HG03521 (cell line): ENCODE measurements around the gene LIN52.

Experiments
- ATAC-seq: cut with Tn5 transposase; IDR thresholded peaks from one replicate; pipeline ENCODE4 v1.9.1; 2021; ENCODE audit warnings: mild to moderate bottlenecking, moderate library complexity; ENCODE audit not compliant: unreplicated experiment

The LIN52 gene

GRCh38 chr14:74179856-74180255 is 95.1 kb downstream of the LIN52 start:
- ATAC-seq: no peak

DNA sequence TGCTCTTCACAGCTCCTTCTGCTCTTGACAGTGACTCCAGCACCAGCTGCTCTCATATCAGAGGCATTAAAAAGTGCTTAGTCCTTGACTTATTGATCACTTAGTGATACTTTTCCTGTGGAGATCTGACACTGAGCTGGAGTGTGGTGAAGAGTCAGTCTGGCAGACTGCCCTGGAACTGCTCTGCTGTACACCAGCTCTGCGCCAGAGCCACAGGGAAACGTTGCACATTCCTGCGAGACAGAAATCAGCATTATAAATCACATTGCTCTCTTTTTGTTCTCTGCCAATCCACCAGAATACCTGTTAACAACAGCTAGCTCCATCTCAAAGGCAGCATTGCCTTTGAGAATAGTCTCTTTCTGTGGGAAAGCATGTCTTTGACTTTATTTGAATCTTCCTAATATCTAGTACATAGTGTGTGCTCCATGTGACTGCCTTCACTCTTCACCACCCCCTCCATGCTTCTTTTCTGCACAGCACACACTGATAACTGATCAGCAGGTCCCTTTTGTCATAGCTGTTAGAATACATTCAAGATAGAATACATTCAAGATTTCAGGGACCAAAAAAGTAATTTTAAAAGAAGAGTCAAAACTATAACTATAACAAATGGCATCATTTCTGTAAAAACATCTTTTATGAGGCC is 106.3 kb downstream of the LIN52 start:
- no peak for ATAC-seq

DNA sequence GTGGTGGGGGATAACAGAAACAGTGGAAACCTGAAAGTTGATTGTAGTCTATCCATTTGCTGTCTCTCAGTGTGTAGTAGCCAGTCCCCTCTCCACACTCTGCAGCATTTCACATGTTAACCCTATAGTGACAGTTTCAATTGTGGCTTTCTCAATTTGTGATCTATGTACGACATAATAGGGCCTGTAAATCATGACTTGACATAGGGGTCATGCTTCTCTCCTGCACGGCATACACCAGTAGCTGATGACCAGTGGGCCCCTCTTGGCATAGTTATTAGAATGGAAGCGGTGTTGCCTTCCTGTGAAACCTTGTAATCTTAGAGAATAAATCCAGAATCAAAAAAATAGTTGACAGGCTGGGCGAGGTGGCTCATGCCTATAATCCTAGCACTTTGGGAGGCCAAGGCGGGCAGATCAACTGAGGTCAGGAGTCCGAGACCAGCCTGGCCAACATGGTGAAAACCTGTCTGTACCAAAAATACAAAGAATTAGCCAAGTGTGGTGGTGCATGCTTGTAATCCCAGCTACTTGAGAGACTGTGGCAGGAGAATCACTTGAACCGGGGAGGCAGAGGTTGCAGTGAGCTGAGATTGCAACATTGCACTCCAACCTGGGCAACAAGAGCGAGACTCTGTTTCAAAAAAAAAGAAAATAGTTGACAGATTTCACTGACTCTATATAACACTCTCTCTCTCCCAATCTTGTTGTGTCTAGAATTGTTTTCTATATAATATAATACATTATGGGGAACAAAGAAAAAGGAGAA is 109.9 kb downstream of the LIN52 start:
- ATAC-seq: no peak

DNA sequence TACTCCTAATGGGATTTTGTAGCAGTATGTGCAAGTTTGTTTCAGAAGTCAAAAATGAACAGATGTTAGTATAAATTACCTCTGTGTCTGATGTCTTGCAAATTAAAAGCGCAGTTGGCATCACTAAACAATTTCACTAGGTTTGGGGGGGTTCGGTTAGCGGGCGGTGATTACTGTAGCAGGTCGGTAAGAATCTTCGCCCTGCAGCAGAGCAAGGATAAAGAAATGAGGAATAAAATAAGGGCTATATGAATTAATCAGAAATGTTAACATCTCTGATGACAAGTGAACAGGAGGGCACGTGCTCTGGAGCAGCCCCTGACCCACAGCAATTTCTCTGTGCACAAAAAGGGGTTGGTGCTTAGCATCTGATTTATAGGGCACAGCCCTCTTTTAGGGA is 110.9 kb downstream of the LIN52 start:
- no peak for ATAC-seq

DNA sequence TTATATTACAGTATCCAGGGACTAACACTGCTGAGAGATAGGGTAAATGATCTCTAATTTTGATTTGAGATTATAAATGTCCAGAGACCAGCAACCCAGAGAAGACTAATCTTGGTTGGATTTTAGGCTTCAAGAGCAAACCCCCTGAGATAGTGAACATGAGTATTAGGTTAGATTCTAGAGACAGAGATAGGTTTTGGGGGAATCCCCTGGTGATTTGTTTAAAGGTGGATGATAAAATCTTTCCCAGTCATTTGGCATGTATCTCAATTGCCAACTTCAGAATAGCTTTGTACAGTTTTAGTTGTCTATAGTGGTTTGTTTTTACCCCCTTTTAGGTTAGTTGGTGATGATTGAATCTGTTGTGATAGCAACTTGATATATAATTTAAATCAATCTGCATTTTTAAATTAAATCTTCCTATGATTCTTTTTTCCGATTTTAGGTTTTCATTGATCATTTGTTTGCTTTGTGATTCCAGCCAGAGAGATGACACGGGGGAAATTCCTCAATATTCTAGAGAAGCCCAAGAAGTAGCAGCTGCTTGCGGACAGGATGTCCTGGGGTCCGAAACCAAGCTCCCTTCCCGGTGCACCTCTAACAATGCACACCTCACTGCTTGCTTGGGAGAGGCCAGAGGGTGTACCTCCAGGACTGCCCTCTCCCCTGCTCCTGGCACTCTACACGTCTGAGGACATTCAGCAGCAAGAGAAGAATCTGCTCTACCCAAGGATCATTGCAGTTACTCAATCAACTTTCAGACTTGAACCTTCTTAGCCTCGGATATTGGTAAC is 113.9 kb downstream of the LIN52 start:
- ATAC-seq: no peak

DNA sequence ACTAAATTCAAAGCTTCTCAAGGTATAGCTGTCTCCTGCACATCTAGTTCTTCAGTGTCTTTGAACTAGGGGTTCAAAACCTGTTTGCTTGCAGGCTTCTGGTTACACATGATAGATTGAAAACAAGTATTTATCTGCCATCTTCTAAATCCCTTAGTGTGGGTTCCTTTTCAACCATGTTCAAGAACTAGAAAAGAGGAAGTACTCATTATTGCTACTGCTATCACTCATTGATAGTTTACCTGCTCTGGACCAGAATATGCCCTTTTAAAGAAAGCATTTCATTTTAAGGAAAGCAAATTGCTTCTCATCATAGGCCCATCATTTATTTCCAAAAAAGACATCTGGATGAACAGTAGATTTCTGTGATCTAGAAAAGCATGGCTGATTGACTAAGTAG is 117.4 kb downstream of the LIN52 start:
- ATAC-seq: no peak

- no peak for ATAC-seq
Observed at GRCh38 chr14:74203639-74204038, 118.9 kb downstream of the LIN52 start.

- ATAC-seq: no peak
Observed at GRCh38 chr14:74204491-74204890, 119.7 kb downstream of the LIN52 start.

DNA sequence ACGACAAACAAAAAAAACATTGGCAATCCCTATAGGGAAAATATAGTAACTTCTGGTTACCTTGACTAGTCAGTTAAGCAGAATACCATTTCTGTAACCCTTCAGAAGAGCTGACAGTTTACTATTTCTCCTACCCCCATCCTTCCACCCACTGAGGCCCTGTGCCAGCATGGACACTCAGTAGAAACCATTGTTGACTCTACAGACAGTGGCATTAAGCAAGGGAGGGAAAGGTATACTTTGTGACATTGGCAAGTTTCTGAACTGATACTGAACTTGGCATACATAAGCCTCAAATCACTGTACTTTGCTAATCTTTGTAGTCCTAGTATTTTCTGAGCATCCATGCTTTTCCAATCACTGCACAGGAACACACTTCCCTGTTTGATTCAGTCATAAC is 121.1 kb downstream of the LIN52 start:
- ATAC-seq: no peak

DNA sequence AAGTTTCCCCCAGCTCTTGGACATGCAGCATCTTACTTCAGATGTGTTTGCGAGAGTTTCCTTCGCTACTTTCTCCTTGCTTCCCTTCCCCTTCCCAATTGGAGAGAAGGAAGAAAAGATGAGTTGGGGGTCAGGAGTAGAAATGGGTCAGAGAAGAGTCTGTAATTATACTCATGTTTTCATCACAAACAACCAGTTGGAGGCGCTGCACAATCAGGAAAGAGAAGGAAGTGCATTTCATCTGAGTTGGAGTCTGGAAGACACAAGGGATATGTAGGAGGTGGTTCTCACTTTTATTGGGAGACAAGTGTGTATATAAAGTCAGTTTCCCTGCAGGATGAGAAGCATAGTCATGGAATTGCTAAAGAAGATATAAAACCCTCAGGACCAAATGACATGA is 123.2 kb downstream of the LIN52 start:
- no peak for ATAC-seq

- no peak for ATAC-seq
Observed at GRCh38 chr14:74208642-74209041, 123.9 kb downstream of the LIN52 start.

DNA sequence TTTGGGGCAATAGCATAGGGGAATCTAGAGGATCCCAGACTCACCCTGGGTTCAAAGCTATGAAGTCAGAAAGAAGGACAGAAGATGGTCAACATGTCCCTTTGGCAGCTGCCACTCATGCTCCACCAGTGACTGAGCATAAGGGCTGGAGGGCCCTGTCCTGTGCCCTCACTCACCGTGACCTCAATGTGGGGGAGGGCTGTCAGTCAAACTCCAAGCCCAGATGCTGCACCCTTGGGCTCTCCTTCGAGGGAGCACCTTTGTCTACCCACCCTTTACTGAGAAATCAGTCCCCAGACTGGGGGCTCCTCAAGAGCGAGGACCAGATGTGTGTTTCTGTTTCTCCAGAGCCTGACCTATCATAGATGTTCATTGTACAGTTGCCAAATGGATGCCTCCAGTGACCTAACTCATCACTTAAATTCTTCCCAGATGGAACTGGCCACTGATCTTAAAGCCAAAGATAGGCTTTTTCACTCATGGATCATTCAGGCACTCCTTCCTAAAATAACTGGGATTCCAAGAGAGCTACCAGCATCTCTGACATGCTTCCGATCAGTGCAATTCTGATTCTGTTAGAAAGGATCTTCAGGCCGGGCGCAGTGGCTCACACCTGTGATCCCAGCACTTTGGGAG is 127.3 kb downstream of the LIN52 start:
- ATAC-seq: no peak

GRCh38 chr14:74213907-74214803 is 129.4 kb downstream of the LIN52 start:
- ATAC-seq: no peak

GRCh38 chr14:74216671-74217070 is 131.9 kb downstream of the LIN52 start:
- ATAC-seq: no peak

DNA sequence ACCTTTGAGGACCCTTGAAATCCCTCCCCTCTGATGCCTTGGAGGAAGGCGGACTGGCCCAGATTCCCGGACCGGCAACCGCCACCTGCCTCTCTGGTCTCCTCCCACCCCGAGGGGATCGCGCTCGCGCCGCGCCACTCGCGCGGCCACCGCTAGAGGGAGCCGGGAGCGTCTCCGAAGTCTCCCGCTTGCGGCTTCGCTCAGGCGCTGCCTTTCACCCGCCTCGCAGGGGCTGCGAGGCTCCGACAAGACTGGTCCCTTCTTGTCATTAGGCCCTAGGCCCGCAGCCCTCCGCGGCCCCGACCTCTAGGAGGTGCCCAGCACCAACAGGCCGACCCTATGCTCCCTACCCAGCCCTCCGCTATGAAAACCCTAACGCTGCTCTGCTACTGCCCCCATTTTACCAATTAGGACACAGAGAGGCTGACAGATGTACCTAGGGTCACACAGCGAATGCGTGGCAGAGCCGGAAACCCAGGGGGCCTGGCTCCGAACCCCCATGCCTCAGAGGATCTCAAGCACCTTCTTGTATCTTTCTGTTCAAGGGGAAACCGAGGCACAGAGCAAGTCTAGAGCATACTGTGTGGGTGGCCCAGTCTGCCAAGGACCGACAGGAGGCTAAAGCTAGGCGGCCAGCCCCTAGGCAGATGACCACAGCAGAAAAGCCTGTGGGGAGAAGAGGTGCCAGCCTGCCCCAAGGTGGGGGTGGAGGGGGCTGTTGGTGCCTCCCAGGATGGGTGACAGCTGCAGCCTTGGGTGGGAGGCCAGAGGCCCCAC is 133.1 kb downstream of the LIN52 start:
- ATAC-seq: peak; percentile 43

- ATAC-seq: no peak
Observed at GRCh38 chr14:74218462-74218861, 133.7 kb downstream of the LIN52 start.

- no peak for ATAC-seq
Observed at GRCh38 chr14:74219277-74220205, 134.8 kb downstream of the LIN52 start.

GRCh38 chr14:74220991-74221390 is 136.2 kb downstream of the LIN52 start:
- ATAC-seq: no peak

GRCh38 chr14:74221741-74222140 is 137.0 kb downstream of the LIN52 start:
- no peak for ATAC-seq
